ENCODE results near the gene UBTD2. TPM values are rescaled to one million over a fixed set of nuclear protein-coding genes. Genes with fewer than 3 reads are reported as not detected.

UBTD2 gene
- total and polyA plus RNA-seq, 12 donors = 7.5 to 11.3 (median 8.9) TPM

DNA sequence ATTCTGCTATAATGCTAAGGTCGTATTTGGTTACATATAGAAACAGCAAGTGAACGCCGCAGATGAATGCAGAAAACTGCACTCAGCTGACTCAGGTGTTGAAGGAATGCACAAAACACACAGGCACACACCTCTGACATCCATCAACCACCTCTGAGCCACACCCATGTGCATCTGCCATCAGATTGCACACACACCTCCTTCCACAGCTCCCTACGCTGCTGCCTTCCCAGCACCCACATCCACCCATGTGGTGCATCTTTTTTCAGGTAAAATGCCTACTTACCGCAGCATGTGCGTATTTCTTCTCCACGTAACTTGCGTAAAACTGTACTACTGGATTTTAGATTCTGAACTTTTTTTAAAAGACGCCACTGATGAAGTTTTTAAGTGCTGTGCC is 102.6 kb downstream of the UBTD2 start:
- peak overlapping the region in 2 of 10 donors; percentile 92 to 93 for H3K27ac ChIP-seq
- H3K4me3 ChIP-seq = no peak overlapping the region
- whole genome bisulfite sequencing, 2 donors = 92 to 97% methylated on average over 9 of the region's 9 CpGs
- H3K36me3 ChIP-seq = peaks cover 0 to 39% (median 0%) of the 10 kb centered on the region in 9 donors
- ATAC-seq (no peak), DNase-seq (no peak)
- H3K9me3 ChIP-seq = no peaks in the 10 kb centered on the region
- intact Hi-C loops (cut with DNase I) = loop anchor here in 1 of 10 donors (10.0 kb wide), 1 partner anchor 266 kb away; no protein-coding TSS in a partner anchor
- TF ChIP-seq, protein P1, sequence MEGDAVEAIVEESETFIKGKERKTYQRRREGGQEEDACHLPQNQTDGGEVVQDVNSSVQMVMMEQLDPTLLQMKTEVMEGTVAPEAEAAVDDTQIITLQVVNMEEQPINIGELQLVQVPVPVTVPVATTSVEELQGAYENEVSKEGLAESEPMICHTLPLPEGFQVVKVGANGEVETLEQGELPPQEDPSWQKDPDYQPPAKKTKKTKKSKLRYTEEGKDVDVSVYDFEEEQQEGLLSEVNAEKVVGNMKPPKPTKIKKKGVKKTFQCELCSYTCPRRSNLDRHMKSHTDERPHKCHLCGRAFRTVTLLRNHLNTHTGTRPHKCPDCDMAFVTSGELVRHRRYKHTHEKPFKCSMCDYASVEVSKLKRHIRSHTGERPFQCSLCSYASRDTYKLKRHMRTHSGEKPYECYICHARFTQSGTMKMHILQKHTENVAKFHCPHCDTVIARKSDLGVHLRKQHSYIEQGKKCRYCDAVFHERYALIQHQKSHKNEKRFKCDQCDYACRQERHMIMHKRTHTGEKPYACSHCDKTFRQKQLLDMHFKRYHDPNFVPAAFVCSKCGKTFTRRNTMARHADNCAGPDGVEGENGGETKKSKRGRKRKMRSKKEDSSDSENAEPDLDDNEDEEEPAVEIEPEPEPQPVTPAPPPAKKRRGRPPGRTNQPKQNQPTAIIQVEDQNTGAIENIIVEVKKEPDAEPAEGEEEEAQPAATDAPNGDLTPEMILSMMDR (IDR thresholded peaks at IDR 0.05) = no peak
- peaks cover 3 to 96% (median 58%) of the 10 kb centered on the region in 9 donors for H3K4me1 ChIP-seq
- no peaks in the 10 kb centered on the region for H3K27me3 ChIP-seq

DNA sequence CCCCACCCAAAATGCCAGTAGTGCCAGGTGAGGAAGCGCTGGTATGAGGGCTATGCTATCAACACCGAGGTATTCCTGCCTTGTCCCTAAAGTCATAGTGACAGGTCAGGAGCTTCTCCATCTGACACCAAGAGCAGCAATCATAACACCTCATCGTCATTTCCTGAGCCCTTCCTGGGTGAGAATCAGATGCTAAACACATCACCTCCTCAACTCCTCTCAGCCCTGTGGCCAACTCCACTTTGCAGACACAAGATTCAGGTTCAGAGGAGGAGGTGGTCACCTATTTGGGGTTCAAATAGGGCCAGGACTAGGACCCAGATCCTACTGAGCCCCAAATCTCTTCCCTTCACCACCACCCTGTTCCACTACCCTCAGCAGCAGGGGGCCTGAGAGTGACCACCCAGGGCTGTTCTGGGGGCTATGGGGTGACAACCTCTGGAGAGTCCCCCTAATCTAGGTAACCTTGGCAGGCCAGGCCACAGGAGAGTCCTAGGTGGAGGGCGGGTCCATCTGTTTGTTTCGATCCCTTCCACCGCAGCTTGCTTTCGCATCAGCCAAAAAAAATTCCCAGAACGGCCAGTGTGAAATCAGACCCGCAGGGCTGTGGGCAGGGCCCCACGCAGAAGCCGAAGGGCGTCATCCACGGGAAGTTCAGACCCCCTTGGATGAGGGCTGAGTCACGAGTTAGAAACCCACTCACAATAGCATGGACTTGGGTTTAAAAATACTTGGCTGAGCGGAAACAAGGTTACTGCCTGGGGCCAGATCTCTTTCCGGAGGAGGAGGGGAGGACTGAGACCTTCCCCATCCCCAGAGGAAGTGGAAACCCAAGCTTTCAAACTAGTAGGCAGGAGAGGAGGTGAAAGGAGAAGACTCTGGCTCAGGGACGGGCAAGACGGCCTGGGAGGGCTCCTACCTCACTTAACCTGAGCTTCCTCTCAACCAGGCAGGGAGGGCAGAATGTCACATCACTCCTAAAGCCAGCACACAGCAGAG is 104.3 kb downstream of the UBTD2 start:
- Histone ChIP-seq H3K36me3 (peaks cover 0 to 28% (median 0%) of the 10 kb centered on the region in 9 donors), H3K27ac (peak overlapping the region in 9 of 10 donors; percentile 62 to 93 (median 85)), H3K9me3 (no peaks in the 10 kb centered on the region), H3K4me1 (peaks cover 9 to 96% (median 58%) of the 10 kb centered on the region in 9 donors), H3K27me3 (no peaks in the 10 kb centered on the region), H3K4me3 (peak overlapping the region in 6 of 10 donors; percentile 19 to 42 (median 31))
- DNase-seq (peak in 1 of 2 donors; percentile 57), ATAC-seq (peak; percentile 57 to 88 (median 68))
- TF ChIP-seq, protein P1 (IDR thresholded peaks at IDR 0.05) = no peak
- 33 to 45% methylated on average over 18 of the region's 18 CpGs for WGBS, 2 donors
- intact Hi-C loops (cut with DNase I) = loop anchor here in 1 of 10 donors (2.0 kb wide), 1 partner anchor 22 kb away; no protein-coding TSS in a partner anchor

DNA sequence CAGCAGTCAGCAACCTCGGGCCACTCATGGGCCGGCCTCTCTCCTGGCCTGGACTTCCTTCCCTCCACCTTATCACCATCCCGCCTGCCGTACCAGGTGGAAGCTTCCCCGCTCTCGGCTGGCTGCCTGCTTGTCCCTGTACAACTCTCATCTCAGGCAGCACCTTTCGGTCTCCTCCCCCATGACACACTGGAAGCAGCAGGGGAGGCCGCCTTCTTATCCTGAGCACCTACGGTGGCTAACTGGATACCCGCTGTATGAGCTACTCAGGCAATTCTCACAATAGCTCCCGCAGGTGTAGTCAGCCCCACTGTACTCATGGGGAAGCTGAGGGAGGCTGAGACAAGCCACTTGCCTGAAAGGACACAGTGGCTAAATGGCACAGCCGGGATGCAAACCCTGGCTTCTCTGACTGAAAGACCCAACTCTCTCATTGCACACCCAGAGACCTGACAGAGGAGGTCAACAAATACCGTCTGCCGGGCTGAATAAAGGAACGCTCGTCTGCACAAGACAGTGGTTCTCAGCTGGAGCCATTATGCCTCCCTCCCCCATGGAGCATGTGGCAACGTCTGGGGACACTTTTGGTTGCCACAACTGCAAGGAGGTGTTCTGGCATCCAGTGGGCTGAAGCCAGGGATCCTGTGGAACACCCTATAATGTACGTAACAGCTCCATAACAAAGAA is 105.1 kb downstream of the UBTD2 start:
- ATAC-seq (peak in 1 of 8 donors; percentile 13), DNase-seq (no peak)
- intact Hi-C loops (cut with DNase I) = loop anchor here in 1 of 10 donors (2.0 kb wide), 1 partner anchor 22 kb away; no protein-coding TSS in a partner anchor
- H3K36me3 ChIP-seq = peaks cover 0 to 20% (median 0%) of the 10 kb centered on the region in 9 donors
- peak overlapping the region in 3 of 10 donors; percentile 31 to 42 (median 32) for H3K4me3 ChIP-seq
- peaks cover 12 to 96% (median 58%) of the 10 kb centered on the region in 9 donors for H3K4me1 ChIP-seq
- no peaks in the 10 kb centered on the region for H3K9me3 ChIP-seq
- TF ChIP-seq, protein P1 (IDR thresholded peaks at IDR 0.05) = no peak
- peak overlapping the region in 9 of 10 donors; percentile 62 to 93 (median 85) for H3K27ac ChIP-seq
- WGBS, 2 donors = 60 to 76% methylated on average over 18 of the region's 18 CpGs
- H3K27me3 ChIP-seq = no peaks in the 10 kb centered on the region

DNA sequence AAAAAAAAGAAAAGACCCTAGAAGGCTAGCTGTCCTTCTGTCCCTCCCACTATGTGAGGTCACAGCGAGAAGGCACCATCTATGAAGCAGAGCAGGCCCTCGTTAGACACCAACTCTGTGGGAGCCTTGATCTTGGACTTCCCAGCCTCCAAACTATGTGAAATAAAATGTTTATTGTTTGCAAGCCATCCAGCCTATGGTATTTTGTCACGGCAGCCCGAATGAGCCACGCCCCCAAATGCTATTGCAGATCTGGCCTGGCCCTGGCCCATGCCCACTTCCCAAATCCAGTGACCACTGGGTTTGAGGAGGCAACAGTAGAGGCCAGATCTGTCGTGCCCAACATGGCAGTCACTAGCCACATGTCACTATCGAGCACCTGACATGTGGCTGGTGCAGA is 106.4 kb downstream of the UBTD2 start:
- WGBS, 2 donors = 90 to 94% methylated on average over 7 of the region's 7 CpGs
- DNase-seq (no peak), ATAC-seq (no peak)
- H3K4me1 ChIP-seq = peaks cover 14 to 99% (median 61%) of the 10 kb centered on the region in 9 donors
- TF ChIP-seq, protein P1 (IDR thresholded peaks at IDR 0.05) = no peak
- no peaks in the 10 kb centered on the region for H3K9me3 ChIP-seq
- H3K27me3 ChIP-seq = no peaks in the 10 kb centered on the region
- intact Hi-C loops (cut with DNase I) = no loop called here
- peaks cover 0 to 18% (median 0%) of the 10 kb centered on the region in 9 donors for H3K36me3 ChIP-seq
- peak overlapping the region in 1 of 10 donors; percentile 93 for H3K27ac ChIP-seq
- no peak overlapping the region for H3K4me3 ChIP-seq
